IMR-90 (cell line): ENCODE results near the gene IDI2. TPM values are rescaled to one million over a fixed set of nuclear protein-coding genes. Genes with fewer than 3 reads are reported as not detected.

Source experiments
- ATAC-seq: fragments of 200-7000 bp; cut with Tn5 transposase; 2 replicates; pipeline ENCODE4 v1.9.1; 2020; ENCODE audit warnings: low read depth, mild to moderate bottlenecking, moderate library complexity
- BruUV-seq: library from RNA; stranded (reverse); fragments of 400-500 nt; replicated peaks from 2 replicates; lab custom pipeline; 2021; lab: Mats Ljungman, UMichigan
- CTCF ChIA-PET: fragments of 300-600 bp; formaldehyde crosslinking; extraction: SDS; loops from one replicate; lab custom pipeline; 2021; ENCODE audit warnings: antibody characterized with exemption; lab: Yijun Ruan, JAX
- POLR2A ChIA-PET: fragments of 300-600 bp; sonication (Branson Sonifier 250); formaldehyde crosslinking; loops from one replicate; lab custom pipeline; 2022; ENCODE audit warnings: antibody characterized with exemption; ENCODE audit not compliant: unreplicated experiment; lab: Charles Lee
- DNase-seq: peaks from one replicate; pipeline ENCODE4 v3.0.0; 2013
- H2AFZ ChIP-seq: replicated peaks from 2 replicates; pipeline ENCODE3; 2013; ENCODE audit warnings: low read length, mild to moderate bottlenecking; ENCODE audit not compliant: poor library complexity
- H2AK5ac ChIP-seq: 2 replicates; pipeline ENCODE4 v1.6.1; 2013; ENCODE audit warnings: low read depth, low read length, inconsistent platforms
- H2AK9ac ChIP-seq: replicated peaks from 2 replicates; pipeline ENCODE3; 2013; ENCODE audit warnings: mild to moderate bottlenecking, low read depth, low read length, moderate library complexity; ENCODE audit not compliant: poor library complexity
- H2BK120ac ChIP-seq: 2 replicates; pipeline ENCODE4 v1.6.1; 2013; ENCODE audit warnings: low read depth, low read length, inconsistent platforms
- H2BK15ac ChIP-seq: 3 replicates; pipeline ENCODE4 v1.6.1; 2013; ENCODE audit warnings: low read depth, low read length, inconsistent platforms
- H2BK20ac ChIP-seq: 2 replicates; pipeline ENCODE4 v1.6.1; 2013; ENCODE audit warnings: low read depth, mild to moderate bottlenecking, inconsistent platforms, low read length, moderate library complexity
- H2BK5ac ChIP-seq: 2 replicates; pipeline ENCODE4 v1.6.1; 2013; ENCODE audit warnings: mild to moderate bottlenecking, low read depth, low read length, inconsistent platforms; ENCODE audit not compliant: poor library complexity, severe bottlenecking
- H3K14ac ChIP-seq: replicated peaks from 2 replicates; pipeline ENCODE4 v1.6.1; 2013; ENCODE audit warnings: low read depth, low read length, inconsistent platforms
- H3K18ac ChIP-seq: 2 replicates; pipeline ENCODE4 v1.6.1; 2013; ENCODE audit warnings: low read depth, low read length, control low read depth
- H3K23ac ChIP-seq: 2 replicates; pipeline ENCODE4 v1.6.1; 2013; ENCODE audit warnings: low read depth, low read length, inconsistent platforms
- H3K27ac ChIP-seq: 2 replicates; pipeline ENCODE4 v1.5.1; 2013; ENCODE audit warnings: mild to moderate bottlenecking, control low read depth, low read length; ENCODE audit not compliant: insufficient read depth
- H3K27me3 ChIP-seq: 2 replicates; pipeline ENCODE4 v1.6.1; 2013; ENCODE audit warnings: low read length; ENCODE audit not compliant: control insufficient read depth, insufficient read depth
- H3K36me3 ChIP-seq: 2 replicates; pipeline ENCODE4 v1.6.1; 2013; ENCODE audit warnings: low read length, mixed read lengths; ENCODE audit not compliant: control insufficient read depth, insufficient read depth
- H3K4ac ChIP-seq: 2 replicates; pipeline ENCODE4 v1.6.1; 2013; ENCODE audit warnings: low read depth, low read length, inconsistent platforms
- H3K4me1 ChIP-seq: 2 replicates; pipeline ENCODE4 v1.6.1; 2013; ENCODE audit warnings: low read length, mixed read lengths; ENCODE audit not compliant: control insufficient read depth, insufficient read depth
- H3K4me2 ChIP-seq: 2 replicates; pipeline ENCODE4 v1.6.1; 2013; ENCODE audit warnings: low read depth, mild to moderate bottlenecking, control low read depth, low read length, moderate library complexity
- H3K4me3 ChIP-seq: 2 replicates; pipeline ENCODE4 v1.5.1; 2013; ENCODE audit warnings: low read depth, mild to moderate bottlenecking, control low read depth, low read length, moderate library complexity; ENCODE audit not compliant: insufficient read depth
- H3K56ac ChIP-seq: 2 replicates; pipeline ENCODE4 v1.6.1; 2013; ENCODE audit warnings: low read length, inconsistent platforms; ENCODE audit not compliant: insufficient read depth; ENCODE audit errors: extremely low read depth
- H3K79me1 ChIP-seq, 2 experiments: 2 replicates each; pipeline ENCODE4 v1.6.1; 2013; ENCODE audit warnings: low read length in 2 of 2, inconsistent platforms in 1 of 2, low read depth in 1 of 2
- H3K9ac ChIP-seq: 2 replicates; pipeline ENCODE4 v1.6.1; 2013; ENCODE audit warnings: low read depth, low read length, control low read depth
- H3K9me1 ChIP-seq: 2 replicates; pipeline ENCODE4 v1.6.1; 2013; ENCODE audit warnings: low read length, inconsistent platforms; ENCODE audit not compliant: insufficient read depth
- H3K9me3 ChIP-seq: 2 replicates; pipeline ENCODE4 v1.6.1; 2013; ENCODE audit warnings: low read length; ENCODE audit not compliant: control insufficient read depth, insufficient read depth
- H4K20me1 ChIP-seq: 2 replicates; pipeline ENCODE4 v1.6.1; 2013; ENCODE audit warnings: low read length, inconsistent platforms; ENCODE audit not compliant: insufficient read depth
- H4K5ac ChIP-seq: 2 replicates; pipeline ENCODE4 v1.6.1; 2013; ENCODE audit warnings: mild to moderate bottlenecking, low read depth, low read length, control low read depth
- H4K8ac ChIP-seq, 2 experiments: 2 replicates each; pipeline ENCODE4 v1.6.1; 2013; ENCODE audit warnings: low read depth in 2 of 2, low read length in 2 of 2, control low read depth in 1 of 2, inconsistent platforms in 1 of 2
- H4K91ac ChIP-seq: 2 replicates; pipeline ENCODE4 v1.6.1; 2013; ENCODE audit warnings: low read depth, low read length, inconsistent platforms; ENCODE audit not compliant: insufficient read depth
- BHLHE40 ChIP-seq: fragments of 150-350 bp; IDR thresholded peaks from 2 replicates; pipeline ENCODE4 v1.6.1; 2016; ENCODE audit warnings: mild to moderate bottlenecking, low read depth, low read length
- CEBPB ChIP-seq: IDR thresholded peaks from 2 replicates; pipeline ENCODE4 v1.6.1; 2012; ENCODE audit warnings: low read depth, low read length, improper control_type of control experiment
- CHD1 ChIP-seq: IDR thresholded peaks from 2 replicates; pipeline ENCODE4 v1.6.1; 2012; ENCODE audit warnings: low read depth, low read length, improper control_type of control experiment
- ELK1 ChIP-seq: fragments of 150-350 bp; IDR thresholded peaks from 2 replicates; pipeline ENCODE4 v1.6.1; 2016; ENCODE audit warnings: low read depth, mild to moderate bottlenecking, low read length, moderate library complexity, borderline replicate concordance
- MAFK ChIP-seq: IDR thresholded peaks from 2 replicates; pipeline ENCODE4 v1.6.1; 2012; ENCODE audit warnings: low read depth, low read length, improper control_type of control experiment
- MXI1 ChIP-seq: IDR thresholded peaks from 2 replicates; pipeline ENCODE4 v1.6.1; 2012; ENCODE audit warnings: low read depth, mild to moderate bottlenecking, low read length, moderate library complexity, borderline replicate concordance
- NFE2L2 ChIP-seq: fragments of 150-350 bp; IDR thresholded peaks from 2 replicates; pipeline ENCODE4 v1.6.1; 2016; ENCODE audit warnings: low read depth, mild to moderate bottlenecking, low read length
- POLR2A ChIP-seq: IDR thresholded peaks from 2 replicates; pipeline ENCODE4 v1.6.1; 2012; ENCODE audit warnings: mild to moderate bottlenecking, low read depth, low read length
- SMC3 ChIP-seq: fragments of 150-350 bp; IDR thresholded peaks from 2 replicates; pipeline ENCODE4 v1.6.1; 2016; ENCODE audit warnings: low read depth, mild to moderate bottlenecking, antibody characterized with exemption, low read length, moderate library complexity
- WGBS, 2 experiments: methylation state at CpG; one replicate each; pipeline versions ENCODE4 v1.1.5 to v1.1.7; 2013; ENCODE audit warnings: missing lambda C conversion rate in 2 of 2; ENCODE audit not compliant: insufficient read length in 1 of 2; ENCODE audit errors: extremely low coverage in 2 of 2; 5-methylcytosine and 5-hydroxymethylcytosine counted together
- dilution Hi-C: fragments of 300-500 bp; cut with HindIII; formaldehyde crosslinking; loops from one replicate; pipeline ENCODE4 v1.14.3; 2018; ENCODE audit warnings: low sequenced_read_pairs; ENCODE audit not compliant: unreplicated experiment
- in situ Hi-C: fragments of 300-500 bp; cut with MboI; formaldehyde crosslinking; loops from 3 replicates; pipeline ENCODE4 v1.14.3; 2019; ENCODE audit warnings: low sequenced_read_pairs, inconsistent platforms, mixed read lengths
- intact Hi-C: fragments of 100-400 bp; cut with micrococcal nuclease; formaldehyde crosslinking; loops from 2 replicates; pipeline ENCODE4 v1.10.0; 2022
- polyA plus RNA-seq, 3 experiments: library from polyadenylated mRNA; depleted of rRNA; stranded (reverse); fragments of >200 nt; gene quantifications; 2 replicates each; pipeline ENCODE4 v1.2.3, GENCODE V29; 2012; ENCODE audit warnings: low replicate concordance in 1 of 3
- total RNA-seq: library from RNA; depleted of rRNA; stranded (reverse); fragments of >200 nt; gene quantifications from 2 replicates; pipeline ENCODE4 v1.2.3, GENCODE V29; 2012

IDI2 gene
- total and polyA plus RNA-seq, 2 of the 4 experiments (the other 2 are of a cell fraction): not detected

GRCh38 chr10:987870-988666 is 37.6 kb downstream of the IDI2 start, which contains the start of gene GTPBP4 (continued):
- no peak for TF ChIP-seq MAFK
- TF ChIP-seq CHD1: peak; percentile 18; the same call in 1 of the 2 replicates
- peak; percentile 98 for TF ChIP-seq MXI1

- peaks cover 22 to 60% of the 10 kb centered on the region in 2 experiments for H3K79me1 ChIP-seq
- H4K20me1 ChIP-seq: peaks cover 30% of the 10 kb centered on the region
- dilution Hi-C loops (no loop called here), in situ Hi-C loops (no loop called here), intact Hi-C loops (loop anchor here (1.0 to 5.0 kb wide), 2 partner anchors 56 to 475 kb away; partner anchors contain the start of gene LARP4B)
- 0% methylated on average over 2 of the region's 7 CpGs; no CpG with 5 or more reads in 1 of the 2 experiments for WGBS, 2 experiments
- peak overlapping the region; percentile 97 for H2AK5ac ChIP-seq
- peak overlapping the region; percentile 99 for H4K91ac ChIP-seq
- TF ChIP-seq CEBPB (no peak), POLR2A (peak; percentile 22; the same call in 1 of the 2 replicates), BHLHE40 (no peak), MXI1 (no peak), ELK1 (no peak), MAFK (no peak), NFE2L2 (no peak), SMC3 (no peak)
- no peaks in the 10 kb centered on the region for H3K27me3 ChIP-seq
- POLR2A ChIA-PET: interaction anchor here (0.6 kb wide), 1 partner anchor 58 kb away, joined by 4 read pairs; no protein-coding TSS in a partner anchor
- H2BK20ac ChIP-seq: peak overlapping the region; percentile 85
- H2BK15ac ChIP-seq: peak overlapping the region; percentile 70; the same call in 2 of the 3 replicates
- peak overlapping the region; percentile 95 for H3K56ac ChIP-seq
- H3K4me3 ChIP-seq: peak overlapping the region; percentile 63
- ATAC-seq: no peak; the same call in 1 of the 2 replicates
- peak overlapping the region; percentile 67 for H4K5ac ChIP-seq
- H2AFZ ChIP-seq: peak overlapping the region; percentile 92
- H3K9me3 ChIP-seq: no peaks in the 10 kb centered on the region
- H3K36me3 ChIP-seq: peaks cover 4% of the 10 kb centered on the region
- no TSS peak for BruUV-seq
- peak overlapping the region; percentile 92 for H2BK120ac ChIP-seq
- peak overlapping the region; percentile 99 for H3K14ac ChIP-seq
- peak overlapping the region; percentile 100 for H2AK9ac ChIP-seq
- peak overlapping the region; percentile 86 for H3K27ac ChIP-seq
- CTCF ChIA-PET: no interaction called here
- H3K9ac ChIP-seq: peak overlapping the region; percentile 83
- no peak for DNase-seq
- peak overlapping the region; percentile 97 for H2BK5ac ChIP-seq
- peak overlapping the region; percentile 99 for H3K23ac ChIP-seq
- peaks cover 26% of the 10 kb centered on the region for H3K9me1 ChIP-seq
- peak overlapping the region; percentile 99 for H3K4ac ChIP-seq
- H3K4me2 ChIP-seq: peak overlapping the region; percentile 86
- peak overlapping the region; percentile 73 to 99 for H4K8ac ChIP-seq
- peaks cover 13% of the 10 kb centered on the region for H3K4me1 ChIP-seq
- peak overlapping the region; percentile 77 for H3K18ac ChIP-seq
Observed at GRCh38 chr10:987620-987869, 38.1 kb downstream of the IDI2 start.
